Transverse colon (tissue), 4 donors: ENCODE measurements around the gene TOR1A. TPM values are rescaled to one million over a fixed set of nuclear protein-coding genes. Genes with fewer than 3 reads are reported as not detected.

Experiments used
- DNase-seq: peaks from one replicate; pipeline ENCODE4 v3.0.0-alpha.2; 2019
- H3K27ac ChIP-seq, 4 donors: fragments of 200-600 bp; sonication (generic); 2 replicates each; pipeline ENCODE4 v1.5.1; 2016 to 2018; ENCODE audit warnings: inconsistent platforms in 4 of 4
- H3K27me3 ChIP-seq: fragments of 200-600 bp; sonication (generic); 2 replicates; pipeline ENCODE4 v1.5.1; 2017; ENCODE audit warnings: inconsistent platforms
- H3K36me3 ChIP-seq, 4 donors: fragments of 200-600 bp; sonication (generic); 2 replicates each; pipeline ENCODE4 v1.5.1; 2017 to 2019; ENCODE audit warnings: inconsistent platforms in 4 of 4
- H3K4me1 ChIP-seq, 4 donors: fragments of 200-600 bp; sonication (generic); 2 replicates each; pipeline ENCODE4 v1.5.1; 2017 to 2020; ENCODE audit warnings: inconsistent platforms in 4 of 4
- H3K4me3 ChIP-seq, 4 donors: fragments of 200-600 bp; sonication (generic); 1 replicate in 1 of 4; 2 replicates in 3 of 4; pipeline versions ENCODE4 v1.5.1 to v1.6.1; 2017 to 2019; ENCODE audit warnings: inconsistent platforms in 4 of 4
- H3K9me3 ChIP-seq, 2 donors: fragments of 200-600 bp; sonication (generic); 2 replicates each; pipeline ENCODE4 v1.5.1; 2017 to 2019; ENCODE audit warnings: inconsistent platforms in 2 of 2
- CTCF ChIP-seq, 5 experiments: fragments of 200-600 bp in 3 of 5; fragments of 450-650 bp in 2 of 5; sonication (generic) in 3 of 5; IDR thresholded peaks; 1 replicate in 2 of 5; 2 replicates in 3 of 5; pipeline ENCODE4 v1.5.1; 2016 to 2017; ENCODE audit warnings: antibody characterized with exemption in 5 of 5, inconsistent platforms in 3 of 5, mild to moderate bottlenecking in 2 of 5, moderate library complexity in 1 of 5
- EP300 ChIP-seq: sonication (generic); formaldehyde crosslinking; IDR thresholded peaks from one replicate; pipeline ENCODE4 v1.6.1; 2017; ENCODE audit warnings: antibody characterized with exemption, low read depth
- POLR2A ChIP-seq: fragments of 450-650 bp; IDR thresholded peaks from one replicate; pipeline ENCODE4 v1.6.1; 2016; ENCODE audit warnings: antibody characterized with exemption, mild to moderate bottlenecking, moderate library complexity
- POLR2AphosphoS5 ChIP-seq, 3 donors: sonication (generic); formaldehyde crosslinking; IDR thresholded peaks; one replicate each; pipeline ENCODE4 v1.6.1; 2016; ENCODE audit warnings: antibody characterized with exemption in 3 of 3
- WGBS, 2 donors: methylation state at CpG; one replicate each; pipeline ENCODE4 v1.1.5; 2018; ENCODE audit warnings: low coverage in 1 of 2; 5-methylcytosine and 5-hydroxymethylcytosine counted together
- in situ Hi-C, 4 donors: fragments of 200-750 bp; cut with MboI; loops; one replicate each; pipeline versions ENCODE4 v1.15.0 to v1.15.1; 2017; ENCODE audit warnings: low sequenced_read_pairs in 3 of 4, low pct_ligation_motif_present in 1 of 4, low pct_unique_long_range_greater_than_20kb in 1 of 4
- intact Hi-C: fragments of 100-400 bp; cut with DNase I; formaldehyde crosslinking; loops from one replicate; pipeline ENCODE4 v1.15.1; 2023; ENCODE audit warnings: low total_unique reads
- total RNA-seq, 4 donors: library from RNA; depleted of rRNA; stranded (reverse); fragments of >200 nt; gene quantifications; one replicate each; pipeline ENCODE4 v1.1.0, GENCODE V29; 2016

TOR1A gene
- total RNA-seq, 4 donors from 2014 or later = 6.2 to 47.0 (median 40.0) TPM

DNA sequence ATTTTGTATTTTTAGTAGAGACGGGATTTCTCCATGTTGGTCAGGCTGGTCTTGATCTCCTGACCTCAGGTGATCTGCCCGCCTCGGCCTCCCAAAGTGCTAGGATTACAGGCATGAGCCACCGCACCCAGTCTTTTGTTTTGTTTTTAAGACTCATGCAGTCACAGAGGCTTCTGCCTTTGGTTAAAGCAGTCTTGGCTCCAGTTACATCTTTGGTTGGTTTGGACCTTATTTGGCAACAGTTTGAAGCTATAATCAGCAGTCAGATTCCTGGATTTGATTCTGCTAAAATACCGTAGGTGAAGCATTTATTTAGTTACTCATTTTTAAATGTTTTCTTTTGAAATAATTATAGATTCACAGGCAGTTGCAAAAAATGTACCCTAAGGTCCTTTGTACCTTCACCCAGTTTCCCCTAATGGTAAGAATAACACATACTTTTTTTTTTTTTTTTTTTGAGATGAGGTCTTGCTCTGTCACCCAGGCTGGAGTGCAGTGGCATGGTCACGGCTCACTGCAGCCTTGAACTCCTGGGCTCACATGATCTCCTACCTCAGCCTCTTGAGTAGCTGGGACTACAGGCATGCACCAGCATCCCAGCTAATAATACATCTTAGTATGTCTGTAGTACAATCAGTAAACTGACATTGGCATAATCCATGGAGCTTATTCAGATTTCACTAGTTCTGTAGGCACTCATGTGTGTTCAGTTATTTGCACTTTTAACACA lies 27.1 kb upstream of the TOR1A start:
- Histone ChIP-seq H3K36me3 (peaks cover 0 to 22% (median 0%) of the 10 kb centered on the region in 4 donors), H3K27me3 (no peaks in the 10 kb centered on the region), H3K4me3 (no peak overlapping the region), H3K27ac (peak overlapping the region in 3 of 4 donors; percentile 2 to 27 (median 18)), H3K4me1 (no peaks in the 10 kb centered on the region), H3K9me3 (no peaks in the 10 kb centered on the region)
- 83 to 86% methylated on average over 5 to 6 of the region's 6 CpGs for WGBS, 2 donors
- no peak for TF ChIP-seq EP300
- no peak for TF ChIP-seq POLR2AphosphoS5 (IDR thresholded peaks at IDR 0.05)
- no peak for TF ChIP-seq CTCF (IDR thresholded peaks at IDR 0.05)
- no peak for TF ChIP-seq POLR2A
- in situ Hi-C loops (no loop called here), intact Hi-C loops (no loop called here)
- no peak for DNase-seq

DNA sequence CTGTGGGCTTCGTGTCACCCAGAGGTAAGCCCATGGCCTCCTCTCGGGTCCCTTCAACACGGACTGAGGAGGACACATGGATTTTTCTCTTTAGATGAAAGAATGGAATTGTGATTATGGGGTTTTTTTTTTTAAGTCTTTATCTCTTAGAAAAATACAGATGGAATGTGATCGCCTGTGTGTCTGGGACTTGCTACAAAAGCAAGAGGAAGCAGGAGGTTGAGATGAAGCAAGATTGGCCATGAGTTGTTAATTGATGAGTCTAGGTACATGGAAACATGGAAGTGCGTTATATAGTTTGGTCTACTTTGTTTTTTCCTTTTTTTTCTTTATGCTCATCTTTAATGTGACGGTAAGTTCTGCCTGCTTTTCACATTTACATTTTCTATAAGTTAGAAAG lies 26.0 kb upstream of the TOR1A start:
- WGBS, 2 donors = 91 to 100% methylated on average over 3 to 6 of the region's 6 CpGs

DNA sequence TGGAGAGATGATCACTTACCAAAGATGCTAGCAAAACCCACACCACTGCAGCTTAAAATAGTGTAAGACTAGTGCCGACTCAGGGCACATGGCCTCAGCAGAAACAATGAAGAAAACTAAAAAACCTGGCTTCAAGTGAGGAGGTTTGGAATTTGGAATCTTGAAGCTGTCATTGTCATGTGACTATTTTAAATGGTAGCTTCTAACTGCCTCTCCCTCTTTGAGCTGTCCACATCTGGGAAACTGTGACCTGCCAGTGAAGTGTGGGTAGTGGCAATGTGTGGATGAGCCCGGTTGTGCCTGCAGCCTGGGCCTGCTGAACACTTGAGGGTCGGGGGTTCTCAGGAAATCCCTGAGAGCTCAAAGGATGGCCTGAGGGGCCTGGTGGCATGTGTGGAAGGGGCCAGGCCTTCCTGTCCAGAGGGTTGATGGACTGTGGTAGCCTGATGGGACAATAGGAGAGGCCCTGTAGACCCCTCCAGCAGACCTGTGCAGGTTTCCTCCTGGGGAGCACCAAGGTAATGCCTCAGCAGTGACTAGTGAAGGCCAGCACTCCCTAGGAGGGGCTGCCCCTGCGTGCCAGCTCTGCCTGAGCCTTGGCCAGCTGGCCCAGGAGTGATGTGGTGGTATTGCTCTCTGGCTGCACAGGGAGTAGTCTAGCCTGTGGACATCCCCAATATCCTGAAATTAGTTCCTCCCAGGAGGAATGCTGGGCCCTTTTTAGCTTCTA lies 24.9 kb upstream of the TOR1A start:
- TF ChIP-seq EP300 (no peak), CTCF (IDR thresholded peaks at IDR 0.05) (no peak), POLR2AphosphoS5 (IDR thresholded peaks at IDR 0.05) (no peak), POLR2A (no peak)
- H3K4me1 ChIP-seq = no peaks in the 10 kb centered on the region
- no peaks in the 10 kb centered on the region for H3K27me3 ChIP-seq
- in situ Hi-C loops (no loop called here), intact Hi-C loops (no loop called here)
- no peak overlapping the region for H3K4me3 ChIP-seq
- DNase-seq = no peak
- WGBS, 2 donors = 85% methylated on average over 3 of the region's 4 CpGs; no CpG with 5 or more reads in 1 of the 2 donors
- H3K9me3 ChIP-seq = no peaks in the 10 kb centered on the region
- H3K27ac ChIP-seq = no peak overlapping the region
- peaks cover 0 to 22% (median 0%) of the 10 kb centered on the region in 4 donors for H3K36me3 ChIP-seq

More for the DNA sequence above, 26.0 kb upstream of the TOR1A start:
- H3K9me3 ChIP-seq = no peaks in the 10 kb centered on the region
- H3K27me3 ChIP-seq = no peaks in the 10 kb centered on the region
- peak overlapping the region in 2 of 4 donors; percentile 2 to 27 for H3K27ac ChIP-seq
- H3K36me3 ChIP-seq = peaks cover 0 to 22% (median 0%) of the 10 kb centered on the region in 4 donors
- intact Hi-C loops = no loop called here
- in situ Hi-C loops = no loop called here
- H3K4me3 ChIP-seq = no peak overlapping the region
- DNase-seq = no peak
- no peaks in the 10 kb centered on the region for H3K4me1 ChIP-seq
- no peak for TF ChIP-seq POLR2AphosphoS5 (IDR thresholded peaks at IDR 0.05)
- TF ChIP-seq EP300 = no peak
- no peak for TF ChIP-seq POLR2A
- no peak for TF ChIP-seq CTCF (IDR thresholded peaks at IDR 0.05)

- DNase-seq = no peak
- intact Hi-C loops = no loop called here
- TF ChIP-seq EP300 (no peak), POLR2AphosphoS5 (IDR thresholded peaks at IDR 0.05) (no peak), POLR2A (no peak), CTCF (IDR thresholded peaks at IDR 0.05) (no peak)
- Histone ChIP-seq H3K4me3 (no peak overlapping the region), H3K9me3 (no peaks in the 10 kb centered on the region), H3K27me3 (no peaks in the 10 kb centered on the region), H3K4me1 (no peaks in the 10 kb centered on the region), H3K27ac (no peak overlapping the region), H3K36me3 (peaks cover 0 to 5% (median 0%) of the 10 kb centered on the region in 4 donors)
- in situ Hi-C loops = no loop called here
- 73 to 80% methylated on average over 1 to 2 of the region's 2 CpGs for WGBS, 2 donors
These were observed 21.4 kb upstream of the TOR1A start for GRCh38 chr9:129845373-129845772.
